ENCODE measurements around the gene TGM5. TPM values are rescaled to one million over a fixed set of nuclear protein-coding genes. Genes with fewer than 3 reads are reported as not detected.
"Not testable (repeated sequence)": the region's sequence is repeated elsewhere in the genome, so short reads cannot be mapped to it uniquely, and the experiment has no call there.

Gene TGM5
- total RNA-seq, 1 donor from 2014 or later: not detected

DNA sequence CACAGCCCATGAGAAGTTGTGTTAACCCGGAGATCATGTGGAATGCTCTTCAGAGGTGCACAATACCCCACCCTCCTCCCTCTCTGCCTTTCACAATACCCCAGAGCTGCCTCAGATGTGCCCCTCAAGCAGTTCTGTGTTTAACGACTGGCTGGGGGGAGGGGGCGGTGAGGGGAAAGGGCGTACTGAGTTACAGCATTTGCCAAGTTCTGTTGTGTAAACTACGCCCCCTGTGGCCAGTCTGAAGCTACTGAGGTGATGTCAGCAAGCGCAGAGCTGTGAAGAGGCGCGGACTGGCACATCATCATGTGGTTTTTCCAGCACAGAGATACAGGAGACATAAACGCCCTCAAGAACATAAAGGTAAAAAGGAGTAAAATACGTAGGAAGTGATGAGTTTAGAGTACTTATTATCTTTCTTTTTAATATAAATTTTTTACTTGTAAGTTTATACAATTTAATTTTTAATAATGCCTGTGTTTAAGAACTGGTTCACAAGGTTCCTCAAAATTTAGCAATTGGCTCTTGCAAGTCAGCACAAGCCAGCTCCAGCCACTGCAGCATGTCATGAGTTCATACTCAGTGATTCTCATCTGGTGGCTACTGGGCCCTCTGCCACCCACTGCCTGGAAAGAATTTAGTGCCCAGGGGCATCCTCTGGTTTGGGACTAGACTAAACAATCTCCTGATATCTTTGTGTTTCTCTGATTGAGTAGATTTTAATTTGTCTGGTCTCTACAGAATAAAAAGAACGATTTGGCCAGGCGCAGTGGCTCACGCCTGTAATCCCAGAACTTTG, 47.6 kb downstream of the TGM5 start:
- peak in 1 of 2 donors; percentile 27 for DNase-seq (ENCODE audit: low read depth in 2 of 2)

DNA sequence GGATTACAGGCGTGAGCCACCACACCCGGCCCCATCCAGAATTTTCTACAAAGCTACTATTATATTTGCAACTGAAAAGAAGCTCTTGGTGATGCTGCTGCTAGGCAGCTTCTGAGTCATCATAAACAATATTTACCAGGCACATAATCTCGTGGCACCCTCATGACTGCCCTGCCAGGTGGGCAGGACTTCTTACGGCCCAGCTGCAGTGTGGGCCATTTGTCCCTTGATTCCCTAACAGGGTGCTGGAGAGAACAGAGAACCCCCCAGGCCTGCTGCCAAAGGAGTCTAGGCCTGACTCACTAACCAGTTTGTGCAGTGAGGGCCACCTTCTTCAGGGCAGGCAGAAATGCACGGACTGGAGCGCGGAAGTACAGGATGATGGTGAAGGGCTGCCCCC, 50.8 kb downstream of the TGM5 start:
- no peak for DNase-seq (ENCODE audit: low read depth in 2 of 2)

DNA sequence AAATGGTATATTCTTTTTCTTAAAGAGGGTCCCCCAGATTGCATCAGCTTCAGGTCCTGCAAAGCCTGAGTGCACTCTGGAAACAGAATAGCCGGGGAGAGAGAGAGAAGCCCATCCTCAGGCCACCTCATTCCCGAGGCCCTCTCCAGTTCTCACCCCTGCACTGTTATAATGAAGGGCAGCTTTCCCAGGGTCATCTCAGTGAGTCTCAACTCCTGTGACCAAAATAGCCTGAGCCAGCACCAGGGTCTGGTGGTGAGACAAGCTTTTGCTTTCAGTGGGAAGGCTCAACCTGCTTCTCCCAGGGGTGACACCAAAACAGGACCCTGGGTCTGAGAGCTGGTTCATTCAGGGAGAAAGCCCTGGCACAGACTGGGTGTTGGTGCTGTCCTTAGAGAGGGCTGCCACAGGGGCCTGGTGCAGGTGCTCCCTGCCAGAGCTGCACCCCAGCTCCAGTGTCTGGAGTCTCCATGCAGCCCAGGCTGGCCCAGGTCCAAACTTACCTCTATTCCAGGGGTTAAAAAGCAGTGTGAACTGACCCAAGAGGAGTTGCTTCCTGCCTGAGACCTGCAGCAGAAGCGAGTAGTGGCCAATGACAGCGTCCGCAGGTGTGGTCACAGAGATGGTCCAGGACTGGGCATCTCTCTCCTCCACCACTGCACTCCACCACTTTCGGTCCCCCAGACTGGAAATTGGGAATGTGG, 52.0 kb downstream of the TGM5 start:
- no peak for DNase-seq (ENCODE audit: low read depth in 2 of 2)

DNA sequence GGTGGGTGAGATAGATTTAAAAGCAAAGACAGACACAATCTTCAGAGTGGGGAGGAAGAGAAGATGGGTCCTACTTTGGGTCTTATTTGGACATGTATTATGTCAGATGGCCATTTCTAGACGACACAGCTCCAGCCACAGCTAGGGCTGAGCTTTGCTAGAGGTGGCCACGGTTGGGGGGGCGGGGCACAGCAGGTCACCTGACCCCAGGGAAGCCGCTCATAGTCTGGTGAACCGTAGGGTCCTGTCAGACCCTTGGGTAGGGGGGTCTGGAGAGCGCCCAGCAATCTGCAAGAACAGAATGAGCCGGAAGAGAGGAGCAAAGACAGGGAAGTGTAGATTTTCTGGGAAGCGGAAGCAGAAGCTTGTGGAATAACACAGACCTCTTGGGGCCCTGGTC, 52.6 kb downstream of the TGM5 start:
- DNase-seq (ENCODE audit: low read depth in 2 of 2): no peak

DNA sequence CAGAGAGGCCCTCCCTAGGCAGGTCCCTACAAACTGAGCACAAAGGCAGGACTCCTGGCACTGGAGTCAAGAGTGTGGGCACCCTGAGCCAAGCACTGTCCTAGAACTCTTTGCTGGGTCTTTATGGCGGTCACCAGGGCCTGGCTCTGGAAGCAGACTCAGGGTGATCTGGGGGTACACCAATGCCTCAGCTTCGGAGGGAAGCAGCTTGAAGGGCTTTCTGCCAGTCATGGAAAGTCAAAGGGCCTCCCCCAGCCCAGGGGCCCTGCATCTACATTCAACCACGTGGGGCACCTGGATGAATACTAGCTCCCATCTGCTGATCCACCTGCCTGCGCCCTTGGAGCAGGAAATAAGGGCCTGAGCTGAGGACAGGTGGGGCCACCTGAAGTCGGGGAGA, 53.3 kb downstream of the TGM5 start:
- DNase-seq (ENCODE audit: low read depth in 2 of 2): no peak

DNA sequence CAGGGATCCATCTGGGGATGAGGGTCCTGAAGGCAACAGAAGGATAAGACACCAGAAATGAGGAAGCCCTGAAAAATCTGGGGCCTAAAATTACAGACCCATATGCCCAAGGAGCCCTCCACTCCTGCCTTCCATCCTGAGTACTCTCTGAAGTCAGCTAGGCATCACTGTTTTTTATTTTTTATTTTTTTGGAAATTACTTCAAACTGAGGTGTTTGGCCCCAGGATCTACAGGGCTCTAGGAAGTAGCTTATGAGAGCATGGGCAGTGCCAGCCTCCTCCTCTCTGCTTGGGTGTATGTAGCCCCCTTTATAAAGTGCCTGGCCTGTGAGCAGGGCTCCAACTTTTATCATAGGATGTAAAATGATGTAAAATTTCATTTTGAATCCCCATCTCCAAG, 53.8 kb downstream of the TGM5 start:
- DNase-seq (ENCODE audit: low read depth in 2 of 2): no peak

DNA sequence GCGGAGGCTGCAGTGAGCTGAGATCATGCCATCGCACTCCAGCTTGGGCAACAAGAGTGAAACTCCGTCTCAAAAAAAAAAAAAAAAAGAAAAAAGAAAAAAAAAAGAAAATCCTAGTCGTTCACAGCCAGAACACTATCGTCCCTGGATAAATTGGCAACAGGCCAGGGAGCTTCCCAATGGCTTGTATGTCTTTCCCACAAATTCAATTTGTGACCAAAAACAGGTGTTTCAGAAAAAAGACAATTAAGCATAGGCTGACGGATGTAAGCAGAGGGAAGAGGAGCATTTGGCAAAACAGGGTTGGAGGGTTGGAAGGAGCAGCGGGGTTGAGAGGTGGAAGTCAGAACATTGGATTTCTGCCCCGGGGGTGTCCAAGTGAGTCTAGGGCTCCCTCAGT, 54.4 kb downstream of the TGM5 start:
- DNase-seq (ENCODE audit: low read depth in 2 of 2): no peak

DNA sequence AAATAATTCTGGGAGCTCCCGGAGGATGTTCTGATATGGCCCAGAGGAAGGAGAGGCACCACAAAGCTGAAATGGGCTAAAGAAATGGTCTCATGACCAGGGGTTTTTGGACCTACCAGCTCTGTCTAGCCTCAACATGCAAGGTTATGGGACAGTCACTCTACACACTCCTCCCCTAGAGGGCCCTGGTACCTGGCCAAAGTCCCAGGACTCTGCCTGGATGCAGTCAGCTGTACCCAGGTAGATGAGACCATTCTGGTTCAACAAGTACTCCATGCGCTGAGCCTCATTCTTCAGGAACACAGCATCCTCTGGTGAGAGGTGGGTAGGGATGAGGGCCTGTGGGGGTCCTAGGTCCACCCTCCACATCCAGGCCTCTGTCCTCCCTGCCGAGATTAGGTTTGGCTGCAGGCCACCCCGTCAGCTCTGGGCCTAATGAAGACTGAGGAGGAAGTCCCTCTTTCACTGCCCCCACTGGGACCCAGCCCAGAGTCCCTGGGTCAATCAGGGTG, 55.4 kb downstream of the TGM5 start:
- DNase-seq (ENCODE audit: low read depth in 2 of 2): no peak

DNA sequence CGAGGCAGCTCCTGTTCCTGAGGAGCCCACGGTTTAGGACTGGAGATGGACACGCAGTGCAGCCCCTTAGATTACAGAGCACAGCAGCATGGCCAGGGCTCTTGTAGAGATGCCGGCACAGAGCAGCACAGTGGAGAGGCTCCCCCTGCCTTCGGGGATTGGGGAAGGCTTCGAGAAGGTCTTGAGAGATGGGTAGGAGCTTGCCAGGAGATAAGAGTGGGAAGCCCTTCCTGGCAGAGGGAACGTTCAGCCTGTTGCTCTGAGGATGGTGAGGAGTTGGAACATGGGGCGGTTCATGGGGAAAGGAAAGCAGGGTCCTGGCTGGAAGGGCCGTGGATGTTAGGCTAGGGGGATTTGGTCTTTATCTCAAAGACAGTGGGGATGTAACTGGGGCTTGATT, 55.9 kb downstream of the TGM5 start:
- DNase-seq (ENCODE audit: low read depth in 2 of 2): no peak

DNA sequence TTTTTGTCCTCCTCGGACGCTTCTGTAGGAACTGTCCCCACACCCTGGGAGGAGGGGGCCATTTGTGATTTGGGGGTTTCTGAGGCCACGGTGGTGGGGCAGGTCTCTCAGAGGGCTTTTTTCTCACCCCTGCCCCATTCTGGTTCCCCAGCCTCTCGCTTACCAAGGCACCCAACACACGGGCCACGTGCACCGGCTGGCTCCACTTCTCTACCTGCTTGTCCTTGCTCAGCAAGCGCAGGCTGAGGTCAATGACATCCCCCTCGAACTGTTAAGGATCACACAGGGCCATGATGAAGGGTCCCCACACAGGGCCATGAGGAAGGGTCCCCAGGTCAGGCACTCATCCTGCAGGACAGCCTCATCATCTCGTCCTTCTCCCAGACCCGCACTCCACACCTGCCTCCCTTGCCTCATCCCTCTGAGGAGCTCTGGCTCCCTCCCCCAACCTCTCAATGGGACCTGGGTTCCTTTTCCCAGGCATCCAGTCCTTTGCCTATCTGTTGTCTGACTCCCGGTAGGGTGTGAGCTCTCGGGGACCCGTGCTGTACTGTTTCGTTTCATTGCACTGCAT, 56.5 kb downstream of the TGM5 start:
- DNase-seq (ENCODE audit: low read depth in 2 of 2): no peak

DNA sequence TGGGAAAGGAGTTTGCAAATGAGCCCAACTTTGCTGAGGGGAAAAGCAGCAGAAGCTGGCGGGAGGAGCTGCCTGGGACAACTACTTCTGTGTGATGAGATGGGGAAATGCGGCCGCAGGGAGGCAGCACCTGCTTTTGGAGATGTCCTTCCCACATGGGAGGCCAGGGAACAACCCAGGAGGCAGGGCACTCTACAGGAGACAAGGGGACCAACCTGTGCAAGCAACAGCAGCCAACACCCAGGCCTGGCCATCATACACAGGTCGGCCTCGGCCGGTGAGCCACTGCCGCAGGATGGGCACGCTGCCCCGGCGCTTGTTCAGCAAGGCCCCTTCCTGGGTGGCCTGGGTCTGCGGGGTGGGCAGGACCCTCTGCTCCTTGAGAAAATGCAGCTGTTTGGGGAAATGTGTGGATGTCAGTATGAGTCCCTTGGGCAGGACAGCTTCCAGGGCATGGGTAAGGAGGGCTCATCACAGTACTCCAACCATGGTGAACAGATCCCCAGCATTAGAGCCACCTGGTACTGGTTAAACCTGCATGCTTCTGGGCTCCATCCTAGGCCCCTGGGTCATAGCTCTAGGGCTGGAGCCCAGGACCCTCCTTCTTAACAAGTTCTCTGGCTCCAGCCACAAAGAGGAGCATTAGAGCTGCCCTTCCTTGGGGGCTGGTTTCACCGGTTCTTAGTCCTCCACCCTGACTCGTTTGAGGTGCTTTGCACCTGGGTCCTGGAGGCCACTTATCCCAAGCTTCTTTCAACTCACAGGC, 57.5 kb downstream of the TGM5 start:
- DNase-seq (ENCODE audit: low read depth in 2 of 2): peak in 1 of 2 donors; percentile 16

DNA sequence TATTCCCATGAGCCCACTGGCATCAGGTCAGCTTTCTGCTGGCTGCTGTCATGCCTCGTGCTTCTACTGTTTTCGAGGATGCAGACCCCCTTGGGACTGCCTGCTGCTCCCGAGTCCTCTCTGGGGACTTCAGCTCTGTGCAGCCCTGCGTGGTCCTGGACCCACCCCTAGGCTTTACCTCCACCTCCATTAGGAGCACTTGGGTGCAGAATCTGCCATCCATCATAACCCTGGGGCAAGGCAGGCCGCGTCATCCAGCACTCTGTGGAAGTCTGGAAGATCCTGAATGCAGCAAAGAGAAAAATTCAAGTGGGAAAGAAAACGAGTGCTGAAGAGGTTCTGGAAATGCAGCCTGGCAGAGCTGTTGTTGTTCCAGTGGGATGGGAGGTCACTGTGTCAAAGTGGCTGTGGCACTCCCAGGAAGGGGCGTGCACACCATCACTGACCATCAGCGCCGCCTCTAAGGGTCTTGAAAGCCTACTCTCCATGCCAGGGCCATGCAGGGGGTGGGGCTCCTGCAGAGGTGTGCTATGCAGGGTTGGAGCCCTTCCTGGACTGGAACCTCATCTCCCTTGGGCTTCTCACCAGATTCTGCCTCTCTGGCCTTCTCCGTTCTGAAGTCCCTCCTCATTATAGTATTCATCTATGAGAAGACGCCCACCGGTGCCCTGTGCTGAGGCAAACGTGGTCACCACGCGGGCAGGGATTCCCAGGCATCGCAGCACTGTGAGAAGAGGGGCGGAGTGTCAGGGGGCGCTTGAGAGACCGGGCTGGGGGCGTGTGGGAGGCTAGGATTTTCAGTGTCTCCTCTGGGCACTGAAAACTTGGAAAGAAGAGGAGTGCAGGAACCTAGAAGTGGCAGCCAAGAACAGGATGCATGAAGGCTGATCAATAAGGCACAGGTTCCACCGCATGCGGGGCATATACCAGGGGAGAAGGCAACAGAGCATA, 58.4 kb downstream of the TGM5 start:
- no peak for DNase-seq (ENCODE audit: low read depth in 2 of 2)

DNA sequence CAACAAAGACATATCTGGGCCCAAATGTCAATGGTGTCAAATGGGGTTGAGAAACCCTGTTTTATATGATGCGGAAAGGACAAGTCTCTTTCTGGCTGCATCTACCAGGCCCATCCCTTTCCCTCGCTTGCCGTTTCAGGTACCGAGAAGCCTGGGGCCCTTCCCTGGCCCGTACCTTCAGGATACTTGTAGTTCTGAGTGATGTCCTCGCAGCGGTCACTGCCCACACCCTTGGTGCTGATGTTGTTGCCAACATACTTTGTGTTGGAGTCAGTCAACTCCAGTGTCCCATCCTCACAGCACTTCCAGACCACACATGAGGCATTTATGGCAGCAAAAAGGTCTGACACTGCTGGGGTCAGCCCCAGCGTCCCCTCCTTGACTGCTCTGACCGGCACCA, 59.7 kb downstream of the TGM5 start:
- DNase-seq (ENCODE audit: low read depth in 2 of 2): no peak

DNA sequence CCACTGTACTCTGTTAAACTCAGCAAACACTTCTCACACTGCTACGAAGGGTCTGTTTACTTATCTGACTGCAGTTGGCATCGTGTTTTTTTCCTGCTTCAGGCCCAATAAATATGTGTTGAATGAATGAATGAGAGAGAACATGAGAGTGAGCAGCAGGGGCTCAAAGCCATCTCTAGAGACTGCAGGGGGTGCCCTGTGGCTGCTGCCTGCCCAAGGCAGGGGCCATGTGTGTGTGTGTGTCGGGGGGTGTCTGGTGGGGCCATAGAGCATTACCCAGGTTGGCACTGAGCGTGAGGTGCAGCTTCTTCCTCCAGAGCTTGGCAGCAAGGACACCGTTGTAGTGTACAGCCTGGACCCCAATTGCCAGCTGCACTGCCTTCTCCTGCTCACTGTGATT, 60.7 kb downstream of the TGM5 start:
- no peak for DNase-seq (ENCODE audit: low read depth in 2 of 2)

DNA sequence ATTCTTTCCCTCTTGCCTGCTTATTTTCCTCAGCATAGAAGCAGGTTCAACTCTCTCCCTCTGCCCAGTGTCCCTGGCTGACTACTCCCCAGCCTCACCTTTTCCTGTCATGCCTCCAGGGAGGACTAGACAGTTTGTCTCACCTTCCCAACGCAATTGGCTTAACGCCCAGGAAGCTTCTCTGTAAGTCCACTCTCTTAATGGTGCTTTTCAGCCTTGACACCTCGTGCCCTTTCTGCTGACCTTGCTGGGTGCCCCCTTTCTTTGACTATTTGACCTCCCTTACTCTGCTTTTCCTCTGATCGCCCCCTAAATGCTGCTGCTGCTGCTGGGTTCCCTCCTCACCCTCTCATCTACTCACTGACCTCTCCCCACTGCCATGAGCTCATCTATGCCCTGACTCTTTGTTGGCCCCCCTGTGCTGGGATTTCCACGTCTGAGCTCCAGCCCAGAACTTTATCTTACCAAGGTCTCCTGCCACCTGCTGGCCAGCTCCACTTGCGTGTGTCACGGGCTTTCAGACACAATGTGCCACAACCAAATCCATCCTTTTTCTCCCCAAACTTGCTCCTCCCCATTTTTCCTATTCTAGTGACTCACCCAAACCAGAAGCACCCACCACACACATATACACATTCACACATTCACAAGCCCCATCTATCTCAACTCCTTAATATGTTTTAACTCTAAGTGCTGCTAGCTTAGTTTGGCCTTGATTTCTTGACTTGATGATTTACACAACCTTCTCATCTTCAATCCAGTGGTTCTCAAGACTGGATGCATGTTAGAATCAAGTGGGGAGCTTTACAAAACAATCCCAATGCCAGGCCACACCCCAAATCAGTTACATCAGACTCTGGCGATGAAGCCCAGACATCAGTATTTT, 62.5 kb downstream of the TGM5 start:
- DNase-seq (ENCODE audit: low read depth in 2 of 2): peak; percentile 60 to 83

DNA sequence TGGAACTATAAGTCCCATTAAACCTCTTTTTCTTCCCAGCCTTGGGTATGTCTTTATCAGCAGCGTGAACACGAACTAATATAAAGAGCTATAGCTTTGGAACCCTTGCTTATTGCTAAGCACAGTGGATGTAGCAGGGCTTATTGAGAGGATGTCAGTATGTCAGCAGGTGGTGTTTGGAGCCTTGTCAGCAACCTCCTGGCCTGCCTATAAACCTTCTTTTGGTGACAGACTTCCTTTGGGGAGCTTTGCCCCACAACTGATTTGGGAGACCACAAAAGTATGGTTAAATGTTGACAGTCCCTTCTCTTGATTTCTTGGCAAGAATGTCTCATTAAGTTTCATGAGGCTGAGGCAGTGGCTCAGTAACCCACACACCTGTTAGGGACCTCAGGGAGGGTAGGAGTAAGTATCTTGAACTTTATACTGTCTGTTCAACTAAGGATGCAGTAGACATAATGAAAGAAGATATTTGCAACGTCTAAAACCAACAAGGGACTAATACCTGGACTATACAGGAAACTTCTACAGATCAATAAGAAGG, 66.7 kb downstream of the TGM5 start:
- no peak for DNase-seq (ENCODE audit: low read depth in 2 of 2)

DNA sequence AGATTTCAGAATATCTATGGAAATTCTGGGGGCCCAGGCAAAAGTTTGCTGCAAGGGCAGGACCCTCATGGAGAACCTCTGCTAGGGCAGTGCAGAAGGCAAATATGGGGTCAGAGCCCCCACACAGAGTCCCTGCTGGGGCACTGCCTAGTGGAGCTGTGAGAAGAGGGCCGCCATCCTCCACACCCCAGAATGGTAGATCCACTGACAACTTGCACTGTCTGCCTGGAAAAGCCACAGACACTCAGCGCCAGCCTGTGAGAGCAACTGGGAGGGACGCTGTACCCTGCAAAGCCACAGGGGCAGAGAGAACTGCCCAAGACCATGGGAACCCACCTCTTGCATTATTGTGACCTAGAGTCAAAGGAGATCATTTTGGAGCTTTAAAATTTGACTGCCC, 67.7 kb downstream of the TGM5 start:
- DNase-seq (ENCODE audit: low read depth in 2 of 2): no peak

DNA sequence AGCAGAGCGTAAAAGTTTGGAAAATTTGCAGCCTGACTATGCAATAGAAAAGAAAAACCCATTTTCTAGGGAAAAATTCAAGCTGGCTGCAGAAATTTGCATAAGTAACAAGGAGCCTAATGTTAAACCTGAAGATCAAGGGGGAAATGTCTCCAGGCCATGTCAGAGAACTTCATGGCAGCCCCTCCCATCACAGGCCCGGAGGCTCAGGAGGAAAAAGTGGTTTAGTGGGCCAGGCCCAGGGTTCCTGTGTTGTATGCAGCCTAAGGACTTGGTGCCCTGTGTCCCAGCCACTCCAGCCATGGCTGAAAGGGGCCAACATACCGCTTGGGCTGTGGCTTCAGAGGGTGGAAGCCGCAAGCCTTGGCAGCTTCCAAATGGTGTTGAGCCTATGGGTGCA, 68.2 kb downstream of the TGM5 start:
- not testable (repeated sequence) for DNase-seq (ENCODE audit: low read depth in 2 of 2)

DNA sequence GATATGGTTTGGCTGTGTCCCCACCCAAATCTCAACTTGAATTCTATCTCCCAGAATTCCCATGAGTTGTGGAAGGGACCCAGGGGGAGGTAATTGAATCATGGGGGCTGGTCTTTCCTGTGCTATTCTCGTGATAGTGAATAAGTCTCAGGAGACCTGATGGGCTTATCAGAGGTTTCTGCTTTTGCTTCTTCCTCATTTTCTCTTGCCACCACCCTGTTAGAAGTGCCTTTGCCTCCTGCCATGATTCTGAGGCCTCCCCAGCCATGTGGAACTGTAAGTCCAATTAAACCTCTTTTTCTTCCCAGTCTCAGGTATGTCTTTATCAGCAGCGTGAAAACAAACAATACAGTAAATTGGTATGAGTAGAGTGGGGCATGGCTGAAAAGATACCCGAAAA, 69.0 kb downstream of the TGM5 start:
- not testable (repeated sequence) for DNase-seq (ENCODE audit: low read depth in 2 of 2)

All from dermis microvascular lymphatic vessel endothelial cell (primary cell).